ENCODE data around the gene CENPK. TPM values are rescaled to one million over a fixed set of nuclear protein-coding genes. Genes with fewer than 3 reads are reported as not detected.

The CENPK gene
- total and polyA plus RNA-seq, 2 of the 8 experiments (the other 6 are each of a cell fraction or from before 2014, with no cell fraction given): 13.3 to 50.9 TPM

- 94% methylated on average over 3 of the region's 3 CpGs; no CpG with 5 or more reads in 1 of the 2 experiments for WGBS, 2 experiments (ENCODE audit: extremely low coverage in 1 of 2, insufficient coverage in 1 of 2, insufficient read length in 1 of 2, insufficient replicate concordance in 2 of 2, low coverage in 1 of 2, low lambda C conversion rate in 2 of 2, missing lambda C conversion rate in 1 of 2)
- no peaks in the 10 kb centered on the region for H3K9me3 ChIP-seq (ENCODE audit: insufficient read depth in 2 of 2, low read depth in 1 of 2, low read length in 1 of 2)
- no peak overlapping the region for H2AK5ac ChIP-seq (ENCODE audit: low read depth, low read length)
- no peak overlapping the region for H2BK20ac ChIP-seq (ENCODE audit: low read length)
- no peak overlapping the region for H4K5ac ChIP-seq (ENCODE audit: insufficient read length, low read depth, low read length)
- H3K36me3 ChIP-seq (ENCODE audit: control insufficient read depth in 2 of 4, insufficient read depth in 4 of 4, low read length in 3 of 4): peaks cover 4 to 36% (median 7%) of the 10 kb centered on the region in 4 experiments; a peak in 5 of 8 replicates
- no peaks in the 10 kb centered on the region for H3K23me2 ChIP-seq (ENCODE audit: low read depth, low read length)
- no peak overlapping the region for H3K14ac ChIP-seq (ENCODE audit: insufficient read length)
- TF ChIP-seq HDAC6 (IDR thresholded peaks at IDR 0.05; ENCODE audit: low read depth, low read length): no peak
- TF ChIP-seq CBX8 (IDR thresholded peaks at IDR 0.05; ENCODE audit: borderline replicate concordance, low read depth, low read length): no peak
- TF ChIP-seq FOSL1 (IDR thresholded peaks at IDR 0.05; ENCODE audit: insufficient read depth, low read depth, low read length): no peak
- TF ChIP-seq RFX5 (IDR thresholded peaks at IDR 0.05; ENCODE audit: borderline replicate concordance, low read depth, low read length): no peak
- no peak for TF ChIP-seq POU5F1 (IDR thresholded peaks at IDR 0.05; ENCODE audit: low read depth, low read length)
- TF ChIP-seq BCL11A (IDR thresholded peaks at IDR 0.05; ENCODE audit: low read depth in 2 of 2, low read length in 2 of 2): no peak
- no peak for TF ChIP-seq GTF2F1 (IDR thresholded peaks at IDR 0.05; ENCODE audit: borderline replicate concordance, low read depth, low read length)
- no peak for TF ChIP-seq RBBP5 (IDR thresholded peaks at IDR 0.05; ENCODE audit: borderline replicate concordance, low read depth, low read length)
- TF ChIP-seq CTCF (IDR thresholded peaks at IDR 0.05; ENCODE audit: control extremely low read depth in 1 of 3, insufficient read depth in 1 of 3, low read depth in 1 of 3, low read length in 3 of 3): no peak
- TF ChIP-seq JUND (IDR thresholded peaks at IDR 0.05; ENCODE audit: low read length): no peak
- TF ChIP-seq BRCA1 (IDR thresholded peaks at IDR 0.05; ENCODE audit: low read depth, low read length): no peak
- no peak for TF ChIP-seq ASH2L (IDR thresholded peaks at IDR 0.05; ENCODE audit: low read length)
- TF ChIP-seq POLR2A (IDR thresholded peaks at IDR 0.05; ENCODE audit: control extremely low read depth in 1 of 2, low read depth in 2 of 2, low read length in 2 of 2): no peak
- FAIRE-seq (no peak), DNase-seq (ENCODE audit: low read depth in 1 of 2, low spot score in 2 of 2) (no peak)
- no peaks in the 10 kb centered on the region for H3K27me3 ChIP-seq (replicated peaks in 1 of 4; ENCODE audit: control insufficient read depth in 3 of 4, extremely low read depth in 1 of 4, insufficient read depth in 3 of 4, low read length in 3 of 4)
- no peak overlapping the region for H3K27ac ChIP-seq (ENCODE audit: low read depth, low read length)
- no peaks in the 10 kb centered on the region for H3K79me1 ChIP-seq (ENCODE audit: low read depth, low read length)
- H4K91ac ChIP-seq (replicated peaks; ENCODE audit: insufficient read length, low read length): no peak overlapping the region
- no peak overlapping the region for H4K8ac ChIP-seq (ENCODE audit: extremely low read depth, insufficient read depth, low read length)
- no peak overlapping the region for H3K4me2 ChIP-seq (ENCODE audit: insufficient read depth in 1 of 2, low read depth in 2 of 2, low read length in 2 of 2)
- H3K4ac ChIP-seq (replicated peaks; ENCODE audit: insufficient read length, low read depth, low read length): no peak overlapping the region
- H3K4me1 ChIP-seq (replicated peaks in 1 of 4; ENCODE audit: control insufficient read depth in 3 of 4, insufficient read depth in 4 of 4, low read length in 3 of 4): no peaks in the 10 kb centered on the region; a peak in 1 of 7 replicates
- POLR2A ChIA-PET (ENCODE audit: partially characterized antibody): no interaction called here
- no peak overlapping the region for H2AFZ ChIP-seq (ENCODE audit: low read length)
- H3K18ac ChIP-seq (ENCODE audit: extremely low read depth, low read length): no peak overlapping the region
- H3K4me3 ChIP-seq (ENCODE audit: extremely low read depth in 1 of 4, insufficient read depth in 2 of 4, low read depth in 3 of 4, low read length in 4 of 4): no peak overlapping the region
- no peak overlapping the region for H2BK12ac ChIP-seq (ENCODE audit: low read depth, low read length)
- no peak overlapping the region for H2BK15ac ChIP-seq (ENCODE audit: low read length)
- CTCF ChIA-PET (ENCODE audit: partially characterized antibody): interaction anchor here (0.5 to 2.2 kb wide), 3 partner anchors 22 to 603 kb away, joined by 3 to 5 read pairs (median 4); no protein-coding TSS in a partner anchor
- no peaks in the 10 kb centered on the region for H4K20me1 ChIP-seq (replicated peaks in 1 of 2; ENCODE audit: control insufficient read depth in 1 of 2, insufficient read depth in 2 of 2, low read length in 2 of 2)
- H3K9ac ChIP-seq (replicated peaks in 1 of 4; ENCODE audit: extremely low read depth in 1 of 4, low read depth in 3 of 4, low read length in 3 of 4): no peak overlapping the region
- H2BK120ac ChIP-seq (replicated peaks; ENCODE audit: low read depth, low read length): no peak overlapping the region
- H2BK5ac ChIP-seq (ENCODE audit: low read depth, low read length): no peak overlapping the region
- peaks cover 0 to 18% of the 10 kb centered on the region in 2 experiments; a peak in 2 of 4 replicates for H3K79me2 ChIP-seq (ENCODE audit: control insufficient read depth in 1 of 2, insufficient read depth in 2 of 2, low read length in 2 of 2)
- H3K23ac ChIP-seq (ENCODE audit: insufficient read length): no peak overlapping the region
- H3K56ac ChIP-seq (replicated peaks; ENCODE audit: insufficient read length, low read depth, low read length): no peak overlapping the region
Observed at GRCh38 chr5:65556718-65557117, 6.2 kb downstream of the CENPK start.

All from H1 (cell line).